ENCODE data around the gene PMEPA1. TPM values are rescaled to one million over a fixed set of nuclear protein-coding genes. Genes with fewer than 3 reads are reported as not detected.

Gene PMEPA1
- total RNA-seq, 1 donor from 2014 or later: 62.5 TPM

- no peak for TF ChIP-seq CTCF (conservative IDR thresholded peaks at IDR 0.05; ENCODE audit: low read depth, low read length)
- DNase-seq (ENCODE audit: low read depth): no peak
- peak overlapping the region; percentile 98 for H3K4me3 ChIP-seq (ENCODE audit: low read depth, low read length)
Measured at GRCh38 chr20:57708694-57709673, 831 bp downstream of the PMEPA1 start.

- TF ChIP-seq CTCF (conservative IDR thresholded peaks at IDR 0.05; ENCODE audit: low read depth, low read length): no peak
- peak overlapping the region; percentile 98 for H3K4me3 ChIP-seq (ENCODE audit: low read depth, low read length)
- no peak for DNase-seq (ENCODE audit: low read depth)
Measured at GRCh38 chr20:57707849-57708693, 1.7 kb downstream of the PMEPA1 start.

GRCh38 chr20:57707320-57707719 lies 2.5 kb downstream of the PMEPA1 start:
- no peak for DNase-seq (ENCODE audit: low read depth)
- peak overlapping the region; percentile 98 for H3K4me3 ChIP-seq (ENCODE audit: low read depth, low read length)
- no peak for TF ChIP-seq CTCF (conservative IDR thresholded peaks at IDR 0.05; ENCODE audit: low read depth, low read length)

GRCh38 chr20:57705127-57705899 lies 4.5 kb downstream of the PMEPA1 start:
- no peak for TF ChIP-seq CTCF (conservative IDR thresholded peaks at IDR 0.05; ENCODE audit: low read depth, low read length)
- no peak for DNase-seq (ENCODE audit: low read depth)
- no peak overlapping the region for H3K4me3 ChIP-seq (ENCODE audit: low read depth, low read length)

GRCh38 chr20:57704245-57704644 lies 5.6 kb downstream of the PMEPA1 start:
- no peak for DNase-seq (ENCODE audit: low read depth)
- TF ChIP-seq CTCF (conservative IDR thresholded peaks at IDR 0.05; ENCODE audit: low read depth, low read length): no peak
- H3K4me3 ChIP-seq (ENCODE audit: low read depth, low read length): no peak overlapping the region

GRCh38 chr20:57703013-57703412 lies 6.8 kb downstream of the PMEPA1 start:
- no peak for TF ChIP-seq CTCF (conservative IDR thresholded peaks at IDR 0.05; ENCODE audit: low read depth, low read length)
- H3K4me3 ChIP-seq (ENCODE audit: low read depth, low read length): no peak overlapping the region
- DNase-seq (ENCODE audit: low read depth): no peak
